GM11168 (cell line): ENCODE results near the gene SDK1.

Source experiments
- in situ Hi-C: fragments of 300-500 bp; cut with MboI; formaldehyde crosslinking; loops from one replicate; pipeline ENCODE4 v1.12.0; 2022; ENCODE audit warnings: low sequenced_read_pairs; ENCODE audit not compliant: unreplicated experiment

The SDK1 gene

GRCh38 chr7:3757059-3757458, 456.0 kb downstream of the SDK1 start:
- in situ Hi-C loops: no loop called here

GRCh38 chr7:3760651-3761050, 459.6 kb downstream of the SDK1 start:
- in situ Hi-C loops: no loop called here

GRCh38 chr7:3762146-3762831, 461.2 kb downstream of the SDK1 start:
- in situ Hi-C loops: no loop called here

- in situ Hi-C loops: no loop called here
Observed at GRCh38 chr7:3767917-3768777, 467.1 kb downstream of the SDK1 start.

GRCh38 chr7:3771906-3772305, 470.9 kb downstream of the SDK1 start:
- in situ Hi-C loops: no loop called here

- in situ Hi-C loops: no loop called here
Observed at GRCh38 chr7:3778345-3778744, 477.3 kb downstream of the SDK1 start.

- in situ Hi-C loops: no loop called here
Observed at GRCh38 chr7:3780016-3780415, 479.0 kb downstream of the SDK1 start.

GRCh38 chr7:3780525-3780924, 479.5 kb downstream of the SDK1 start:
- in situ Hi-C loops: no loop called here

GRCh38 chr7:3781607-3782006, 480.6 kb downstream of the SDK1 start:
- in situ Hi-C loops: no loop called here

- in situ Hi-C loops: no loop called here
Observed at GRCh38 chr7:3787717-3788264, 486.7 kb downstream of the SDK1 start.

GRCh38 chr7:3790803-3791202, 489.8 kb downstream of the SDK1 start:
- in situ Hi-C loops: no loop called here

GRCh38 chr7:3791327-3791726, 490.3 kb downstream of the SDK1 start:
- in situ Hi-C loops: no loop called here

GRCh38 chr7:3795141-3795540, 494.1 kb downstream of the SDK1 start:
- in situ Hi-C loops: no loop called here

GRCh38 chr7:3795781-3796180, 494.7 kb downstream of the SDK1 start:
- in situ Hi-C loops: no loop called here

- in situ Hi-C loops: no loop called here
Observed at GRCh38 chr7:3805151-3805550, 504.1 kb downstream of the SDK1 start.

- in situ Hi-C loops: no loop called here
Observed at GRCh38 chr7:3806516-3806915, 505.5 kb downstream of the SDK1 start.

GRCh38 chr7:3807824-3808223, 506.8 kb downstream of the SDK1 start:
- in situ Hi-C loops: no loop called here

- in situ Hi-C loops: no loop called here
Observed at GRCh38 chr7:3821488-3821887, 520.4 kb downstream of the SDK1 start.

- in situ Hi-C loops: no loop called here
Observed at GRCh38 chr7:3825491-3825890, 524.4 kb downstream of the SDK1 start.

- in situ Hi-C loops: no loop called here
Observed at GRCh38 chr7:3832199-3832598, 531.1 kb downstream of the SDK1 start.

GRCh38 chr7:3835109-3835508, 534.1 kb downstream of the SDK1 start:
- in situ Hi-C loops: no loop called here
